Omental fat pad (tissue), 4 donors: ENCODE results near the gene ZSCAN5B. TPM values are rescaled to one million over a fixed set of nuclear protein-coding genes. Genes with fewer than 3 reads are reported as not detected.

Source experiments
- ATAC-seq: fragments of 150-250 bp; one replicate; pipeline ENCODE4 v1.9.1; 2016; ENCODE audit warnings: mild to moderate bottlenecking, moderate library complexity; ENCODE audit not compliant: low FRiP score
- DNase-seq: peaks from one replicate; pipeline ENCODE4 v3.0.0-alpha.2; 2019; ENCODE audit warnings: low spot score
- CTCF ChIP-seq, 3 donors: fragments of 450-650 bp; IDR thresholded peaks; one replicate each; pipeline ENCODE4 v1.5.1; 2016 to 2017; ENCODE audit warnings: antibody characterized with exemption in 3 of 3, mild to moderate bottlenecking in 3 of 3, moderate library complexity in 2 of 3
- total RNA-seq, 4 donors: library from RNA; depleted of rRNA; stranded (reverse); fragments of >200 nt; gene quantifications; one replicate each; pipeline ENCODE4 v1.1.0, GENCODE V29; 2016

Gene ZSCAN5B
- total RNA-seq, 4 donors from 2014 or later = not detected

- TF ChIP-seq CTCF (IDR thresholded peaks at IDR 0.05) = no peak
- DNase-seq (no peak), ATAC-seq (no peak)
Observed at GRCh38 chr19:56144376-56144775, 53.2 kb downstream of the ZSCAN5B start.

GRCh38 chr19:56142897-56143434 is 54.6 kb downstream of the ZSCAN5B start:
- no peak for ATAC-seq
- no peak for TF ChIP-seq CTCF (IDR thresholded peaks at IDR 0.05)
- no peak for DNase-seq

GRCh38 chr19:56142087-56142787 is 55.3 kb downstream of the ZSCAN5B start:
- no peak for TF ChIP-seq CTCF (IDR thresholded peaks at IDR 0.05)
- ATAC-seq (no peak), DNase-seq (no peak)

- DNase-seq (no peak), ATAC-seq (no peak)
- TF ChIP-seq CTCF (IDR thresholded peaks at IDR 0.05) = no peak
Observed at GRCh38 chr19:56141417-56141993, 56.1 kb downstream of the ZSCAN5B start.

- DNase-seq (peak; percentile 94), ATAC-seq (peak; percentile 99)
- no peak for TF ChIP-seq CTCF (IDR thresholded peaks at IDR 0.05)
Observed at GRCh38 chr19:56140583-56141416, 56.8 kb downstream of the ZSCAN5B start, which contains the start of gene ZNF444. ZNF444 (plus strand) TSS chr19:56141287; CDS start chr19:56146912, 5,625 bp downstream.

GRCh38 chr19:56139847-56140582 is 57.6 kb downstream of the ZSCAN5B start:
- TF ChIP-seq CTCF (IDR thresholded peaks at IDR 0.05) = no peak
- DNase-seq (no peak), ATAC-seq (no peak)
